Activated CD8-positive, alpha-beta T cell treated with anti-CD3 and anti-CD28 coated beads for 36 hours (primary cell): Measurements from ENCODE around the gene LARGE1. TPM values are rescaled to one million over a fixed set of nuclear protein-coding genes. Genes with fewer than 3 reads are reported as not detected.

Experiments used
- ATAC-seq: fragments of 200-7000 bp; cut with Tn5 transposase; one replicate; pipeline ENCODE4 v1.10.0; 2021; ENCODE audit warnings: mild to moderate bottlenecking, moderate library complexity
- CTCF ChIA-PET: fragments of 350-600 bp; sonication (Branson Sonifier 250); formaldehyde crosslinking; loops from one replicate; lab custom pipeline; 2021; ENCODE audit warnings: antibody characterized with exemption; lab: Charles Lee
- POLR2A ChIA-PET: fragments of 350-600 bp; sonication (Branson Sonifier 250); formaldehyde crosslinking; loops from one replicate; lab custom pipeline; 2021; ENCODE audit warnings: antibody characterized with exemption; lab: Charles Lee
- DNase-seq: peaks from one replicate; pipeline ENCODE4 v3.0.0-alpha.2; 2020
- H3K27ac Mint-ChIP-seq: one replicate; pipeline ENCODE4 v1.8.0; 2021; ENCODE audit warnings: mild to moderate bottlenecking, mixed read lengths
- H3K27me3 Mint-ChIP-seq: one replicate; pipeline ENCODE4 v1.8.0; 2021; ENCODE audit warnings: mixed read lengths
- H3K36me3 Mint-ChIP-seq: one replicate; pipeline ENCODE4 v1.8.0; 2021; ENCODE audit warnings: low read depth, mixed read lengths
- H3K4me1 Mint-ChIP-seq: one replicate; pipeline ENCODE4 v1.8.0; 2021; ENCODE audit warnings: low read depth, mixed read lengths
- H3K4me3 Mint-ChIP-seq: one replicate; pipeline ENCODE4 v1.8.0; 2021; ENCODE audit warnings: mild to moderate bottlenecking, moderate library complexity, mixed read lengths
- H3K9me3 Mint-ChIP-seq: one replicate; pipeline ENCODE4 v1.8.0; 2021; ENCODE audit warnings: mixed read lengths
- intact Hi-C: fragments of 100-400 bp; cut with micrococcal nuclease; formaldehyde crosslinking; loops from one replicate; pipeline ENCODE4 v1.10.0; 2022
- total RNA-seq, 2 experiments: library from RNA; stranded (reverse); gene quantifications; one replicate each; pipeline ENCODE4 v1.2.3, GENCODE V29; 2021
- TF ChIP-seq, protein P1 (sequence below): fragments of 200-600 bp; IDR thresholded peaks from one replicate; pipeline ENCODE4 v1.8.0; 2022; ENCODE audit warnings: antibody characterized with exemption, mild to moderate bottlenecking

The LARGE1 gene
- total RNA-seq = under 1 TPM; 0.31 to 0.32 TPM

DNA sequence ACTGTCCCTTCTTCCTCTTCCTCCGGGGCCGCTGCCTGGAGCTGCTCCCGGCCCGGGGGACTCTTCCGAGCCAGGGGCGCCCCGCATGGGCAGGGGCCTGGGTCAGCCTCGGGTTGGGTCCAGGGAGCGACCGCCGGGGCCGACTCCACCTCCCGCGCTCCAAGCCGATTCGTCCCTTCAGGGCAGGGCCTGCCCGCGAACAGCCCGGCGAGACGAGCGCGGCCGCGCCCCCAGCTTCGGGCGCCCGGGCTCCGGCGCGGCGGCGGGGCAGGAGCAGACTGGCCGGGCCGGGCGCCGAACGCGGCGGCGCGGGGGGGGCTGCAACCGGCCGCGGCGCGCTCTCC, at the start of gene LARGE1:
LARGE1 (minus strand) TSS at position 280 of the 344 bp plus-strand sequence.
- no peak for ATAC-seq
- TF ChIP-seq, protein P1, sequence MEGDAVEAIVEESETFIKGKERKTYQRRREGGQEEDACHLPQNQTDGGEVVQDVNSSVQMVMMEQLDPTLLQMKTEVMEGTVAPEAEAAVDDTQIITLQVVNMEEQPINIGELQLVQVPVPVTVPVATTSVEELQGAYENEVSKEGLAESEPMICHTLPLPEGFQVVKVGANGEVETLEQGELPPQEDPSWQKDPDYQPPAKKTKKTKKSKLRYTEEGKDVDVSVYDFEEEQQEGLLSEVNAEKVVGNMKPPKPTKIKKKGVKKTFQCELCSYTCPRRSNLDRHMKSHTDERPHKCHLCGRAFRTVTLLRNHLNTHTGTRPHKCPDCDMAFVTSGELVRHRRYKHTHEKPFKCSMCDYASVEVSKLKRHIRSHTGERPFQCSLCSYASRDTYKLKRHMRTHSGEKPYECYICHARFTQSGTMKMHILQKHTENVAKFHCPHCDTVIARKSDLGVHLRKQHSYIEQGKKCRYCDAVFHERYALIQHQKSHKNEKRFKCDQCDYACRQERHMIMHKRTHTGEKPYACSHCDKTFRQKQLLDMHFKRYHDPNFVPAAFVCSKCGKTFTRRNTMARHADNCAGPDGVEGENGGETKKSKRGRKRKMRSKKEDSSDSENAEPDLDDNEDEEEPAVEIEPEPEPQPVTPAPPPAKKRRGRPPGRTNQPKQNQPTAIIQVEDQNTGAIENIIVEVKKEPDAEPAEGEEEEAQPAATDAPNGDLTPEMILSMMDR = no peak
- H3K27ac Mint-ChIP-seq = no peak within 1 kb of the TSS
- POLR2A ChIA-PET = no interaction called here
- peaks cover 66% of the 10 kb centered on the region for H3K27me3 Mint-ChIP-seq
- intact Hi-C loops = no loop called here
- no peaks in the 10 kb centered on the region for H3K36me3 Mint-ChIP-seq
- H3K4me1 Mint-ChIP-seq = peaks cover 18% of the 10 kb centered on the region
- no peaks in the 10 kb centered on the region for H3K9me3 Mint-ChIP-seq
- no peak for DNase-seq
- peak within 1 kb of the TSS; percentile 56 for H3K4me3 Mint-ChIP-seq
- CTCF ChIA-PET = no interaction called here

DNA sequence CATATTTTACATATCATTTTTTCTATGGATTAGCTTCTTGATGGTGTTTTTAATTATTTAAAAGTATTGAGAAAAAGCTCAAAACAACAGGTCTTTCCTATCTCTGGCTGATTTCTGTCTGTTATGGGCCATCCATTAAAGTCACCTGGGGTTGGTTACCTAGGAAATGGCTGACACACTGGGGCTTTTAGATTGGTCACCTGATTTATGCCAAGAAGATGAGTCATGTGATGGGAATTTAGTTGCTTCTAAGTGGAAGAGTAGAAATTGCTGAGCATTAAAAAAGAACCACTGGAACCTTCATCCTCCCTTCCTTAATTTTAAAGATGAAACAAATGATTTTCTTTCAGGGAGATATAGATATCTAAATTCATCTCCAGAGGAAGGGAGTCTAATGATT, 48.8 kb upstream of the LARGE1 start:
- Mint-ChIP-seq H3K4me1 (no peaks in the 10 kb centered on the region), H3K27me3 (peaks cover 2% of the 10 kb centered on the region), H3K27ac (no peak overlapping the region), H3K9me3 (no peaks in the 10 kb centered on the region), H3K4me3 (no peak overlapping the region), H3K36me3 (no peaks in the 10 kb centered on the region)
- DNase-seq (no peak), ATAC-seq (no peak)
- TF ChIP-seq, protein P1 = no peak
- intact Hi-C loops = no loop called here
- ChIA-PET POLR2A (interaction anchor here (1.0 kb wide), 1 partner anchor 19 kb away, joined by 3 read pairs; no protein-coding TSS in a partner anchor), CTCF (no interaction called here)

DNA sequence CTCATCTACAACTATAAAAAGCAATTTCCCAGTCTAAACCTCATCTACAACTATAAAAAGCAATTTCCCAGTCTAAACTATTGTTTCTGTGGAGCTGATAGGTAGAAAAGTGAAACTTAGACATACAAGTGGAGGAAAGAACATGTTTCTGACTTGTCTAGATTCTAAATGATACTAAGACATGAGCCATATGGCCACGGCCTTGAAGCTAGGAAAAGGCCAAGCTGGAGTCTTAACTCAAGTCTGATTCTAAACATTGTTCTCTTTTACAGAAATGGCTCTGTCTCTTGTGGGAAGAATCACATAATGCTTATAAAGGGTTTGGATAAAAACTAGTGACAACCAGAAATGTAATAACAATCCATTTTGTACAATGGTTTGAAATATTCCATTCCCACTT, 43.8 kb upstream of the LARGE1 start:
- ATAC-seq (no peak), DNase-seq (no peak)
- ChIA-PET CTCF (no interaction called here), POLR2A (no interaction called here)
- H3K4me1 Mint-ChIP-seq = no peaks in the 10 kb centered on the region
- intact Hi-C loops = no loop called here
- H3K27ac Mint-ChIP-seq = no peak overlapping the region
- no peak overlapping the region for H3K4me3 Mint-ChIP-seq
- TF ChIP-seq, protein P1 = no peak
- H3K27me3 Mint-ChIP-seq = no peaks in the 10 kb centered on the region
- H3K36me3 Mint-ChIP-seq = no peaks in the 10 kb centered on the region
- H3K9me3 Mint-ChIP-seq = peaks cover 1% of the 10 kb centered on the region

DNA sequence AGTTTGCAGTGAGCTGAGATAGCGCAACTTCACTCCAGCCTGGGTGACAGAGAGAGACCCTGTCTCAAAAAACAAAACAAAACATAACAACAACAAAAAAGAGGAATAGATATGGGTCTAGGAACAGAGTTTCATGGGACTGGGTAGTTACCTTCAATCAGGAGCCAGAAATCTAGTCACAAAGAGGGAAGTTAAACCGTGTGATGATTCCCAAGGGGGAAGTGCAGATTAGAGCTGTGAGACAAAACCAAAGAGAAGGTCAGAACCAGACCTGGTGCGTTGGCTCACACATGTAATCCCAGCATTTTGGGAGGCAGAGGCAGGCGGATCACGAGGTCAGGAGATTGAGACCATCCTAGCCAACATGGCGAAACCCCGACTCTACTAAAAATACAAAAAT, 42.1 kb upstream of the LARGE1 start:
- Mint-ChIP-seq H3K4me1 (no peaks in the 10 kb centered on the region), H3K36me3 (no peaks in the 10 kb centered on the region), H3K27me3 (no peaks in the 10 kb centered on the region), H3K4me3 (no peak overlapping the region), H3K27ac (no peak overlapping the region), H3K9me3 (peaks cover 1% of the 10 kb centered on the region)
- TF ChIP-seq, protein P1 = no peak
- ATAC-seq (no peak), DNase-seq (no peak)
- ChIA-PET CTCF (no interaction called here), POLR2A (no interaction called here)
- intact Hi-C loops = no loop called here

DNA sequence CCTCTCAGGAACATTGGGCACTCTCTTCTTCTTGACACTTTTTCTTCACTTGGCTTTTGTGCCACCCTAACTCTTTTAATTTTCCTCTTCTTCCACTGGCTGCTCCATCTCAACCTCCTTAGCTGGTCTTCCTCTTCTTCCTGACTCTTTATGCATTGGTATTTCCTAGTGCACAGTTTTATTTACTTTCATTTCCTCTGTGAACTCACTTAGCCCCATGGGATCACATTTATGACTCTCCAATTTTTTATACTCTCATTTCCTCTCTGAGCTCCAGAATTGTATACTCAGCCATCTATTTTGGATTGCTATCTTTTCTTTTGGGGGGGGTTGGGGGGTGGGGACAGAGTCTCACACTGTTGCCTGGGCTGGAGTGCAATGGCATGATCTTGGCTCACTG, 38.5 kb upstream of the LARGE1 start:
- no peak for ATAC-seq
- no peak overlapping the region for H3K27ac Mint-ChIP-seq
- no peak for DNase-seq
- no peak overlapping the region for H3K4me3 Mint-ChIP-seq
- H3K9me3 Mint-ChIP-seq = peaks cover 1% of the 10 kb centered on the region
- POLR2A ChIA-PET = interaction anchor here (1.1 kb wide), 1 partner anchor 38 kb away, joined by 3 read pairs; no protein-coding TSS in a partner anchor
- no peaks in the 10 kb centered on the region for H3K36me3 Mint-ChIP-seq
- intact Hi-C loops = no loop called here
- CTCF ChIA-PET = no interaction called here
- no peaks in the 10 kb centered on the region for H3K27me3 Mint-ChIP-seq
- TF ChIP-seq, protein P1 = no peak
- H3K4me1 Mint-ChIP-seq = no peaks in the 10 kb centered on the region
